ENCODE results near the gene C2CD2.
A peak's percentile ranks its signal among the peaks of the same experiment; 100 is the strongest.

The C2CD2 gene

GRCh38 chr21:41972511-41973205, 18.8 kb upstream of the C2CD2 start:
- in situ Hi-C loops (cut with HindIII; ENCODE audit: low pct_unique_long_range_greater_than_20kb, low sequenced_read_pairs): no loop called here
- peak in 1 of 2 experiments; percentile 40 for DNase-seq (ENCODE audit: low read depth in 1 of 2, low spot score in 1 of 2)
- TF ChIP-seq JUND (IDR thresholded peaks at IDR 0.05; ENCODE audit: low read depth): no peak

DNA sequence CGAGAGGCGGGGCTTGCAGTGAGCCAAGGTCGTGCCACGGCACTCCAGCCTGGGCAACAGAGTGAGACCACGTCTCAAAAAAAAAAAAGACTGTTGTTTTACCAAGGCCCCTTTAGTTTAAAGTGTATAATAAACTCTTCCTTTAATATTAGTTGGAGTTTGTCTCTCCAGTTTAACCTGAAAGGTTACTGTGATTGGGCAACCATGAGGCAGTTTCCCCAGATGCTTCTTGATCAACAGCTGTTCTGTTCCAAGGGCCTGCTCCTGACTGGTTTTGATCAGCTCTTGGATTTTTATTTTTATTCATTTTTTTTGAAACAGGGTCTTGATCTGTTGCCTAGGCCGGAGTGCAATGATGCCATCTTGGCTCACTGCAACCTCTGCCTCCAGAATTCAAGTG, 18.1 kb upstream of the C2CD2 start:
- in situ Hi-C loops (cut with HindIII; ENCODE audit: low pct_unique_long_range_greater_than_20kb, low sequenced_read_pairs): no loop called here
- no peak for TF ChIP-seq JUND (IDR thresholded peaks at IDR 0.05; ENCODE audit: low read depth)
- no peak for DNase-seq (ENCODE audit: low read depth in 1 of 2, low spot score in 1 of 2)

DNA sequence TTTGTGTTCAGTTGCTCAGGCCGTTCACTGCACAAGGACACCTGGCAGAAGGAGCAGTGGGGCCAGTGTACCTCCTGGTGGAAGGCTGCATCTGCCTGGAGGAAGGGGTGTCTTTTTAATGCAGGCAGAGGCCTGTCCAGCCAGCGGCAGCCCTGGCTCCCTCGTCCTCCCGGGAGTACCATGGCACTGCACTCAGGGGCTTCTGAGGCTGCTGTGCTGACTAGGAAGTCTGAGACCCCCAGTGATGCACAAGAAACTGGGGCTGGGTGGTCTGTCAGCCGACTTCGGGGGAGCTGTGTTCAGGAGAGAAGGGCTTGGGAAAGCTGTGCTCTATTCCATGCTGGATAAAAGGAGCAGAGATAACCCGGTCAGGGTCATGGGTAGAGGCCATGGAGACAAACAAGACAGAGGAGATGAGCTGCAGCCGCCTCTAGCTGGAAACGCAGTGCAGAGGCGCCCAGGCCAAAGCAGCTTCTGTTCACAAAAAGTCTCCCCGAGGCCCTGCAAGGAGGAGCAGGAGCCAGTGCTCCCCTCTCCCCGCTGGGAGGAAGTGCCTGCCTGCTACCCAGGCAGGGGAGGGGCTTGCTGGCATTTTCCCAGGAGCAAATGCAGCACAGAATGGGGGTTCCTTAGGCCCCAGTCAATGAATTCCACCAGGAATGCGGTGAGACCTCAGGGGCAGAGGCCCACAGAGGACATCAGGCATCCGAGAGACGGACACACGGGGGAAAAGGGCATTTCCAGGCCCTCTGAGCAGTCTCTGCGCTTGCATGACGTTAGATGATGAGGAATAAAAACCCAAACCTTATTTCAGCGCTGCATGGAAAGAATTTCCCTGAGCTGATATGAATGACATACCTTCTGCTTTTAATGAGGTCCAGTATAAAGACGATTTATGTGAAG, 17.2 kb upstream of the C2CD2 start:
- no peak for TF ChIP-seq JUND (IDR thresholded peaks at IDR 0.05; ENCODE audit: low read depth)
- DNase-seq (ENCODE audit: low read depth in 1 of 2, low spot score in 1 of 2): no peak
- in situ Hi-C loops (cut with HindIII; ENCODE audit: low pct_unique_long_range_greater_than_20kb, low sequenced_read_pairs): no loop called here

GRCh38 chr21:41970106-41970391, 16.2 kb upstream of the C2CD2 start:
- no peak for DNase-seq (ENCODE audit: low read depth in 1 of 2, low spot score in 1 of 2)
- in situ Hi-C loops (cut with HindIII; ENCODE audit: low pct_unique_long_range_greater_than_20kb, low sequenced_read_pairs): no loop called here
- TF ChIP-seq JUND (IDR thresholded peaks at IDR 0.05; ENCODE audit: low read depth): no peak

DNA sequence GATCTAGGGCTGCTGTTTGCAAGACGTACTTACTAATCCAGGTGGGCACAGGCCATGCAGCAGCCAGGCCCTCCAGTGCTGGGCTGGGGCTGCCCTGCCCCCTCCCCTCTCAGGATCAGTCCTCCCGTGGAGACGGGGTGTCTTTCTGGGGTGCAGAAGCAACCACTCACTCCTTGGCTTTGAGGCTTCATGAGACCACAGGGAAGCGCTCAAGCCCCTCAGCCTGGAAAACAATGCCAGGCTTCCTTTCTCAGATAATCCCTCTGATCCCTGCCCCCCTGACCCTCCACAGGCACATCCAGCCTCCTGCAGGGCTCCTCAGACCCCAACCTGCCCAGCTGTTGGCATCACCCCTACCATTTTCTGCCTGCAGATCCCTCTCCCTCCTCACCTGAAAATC, 13.9 kb upstream of the C2CD2 start:
- in situ Hi-C loops (cut with HindIII; ENCODE audit: low pct_unique_long_range_greater_than_20kb, low sequenced_read_pairs): no loop called here
- DNase-seq (ENCODE audit: low read depth in 1 of 2, low spot score in 1 of 2): no peak
- TF ChIP-seq JUND (IDR thresholded peaks at IDR 0.05; ENCODE audit: low read depth): no peak

DNA sequence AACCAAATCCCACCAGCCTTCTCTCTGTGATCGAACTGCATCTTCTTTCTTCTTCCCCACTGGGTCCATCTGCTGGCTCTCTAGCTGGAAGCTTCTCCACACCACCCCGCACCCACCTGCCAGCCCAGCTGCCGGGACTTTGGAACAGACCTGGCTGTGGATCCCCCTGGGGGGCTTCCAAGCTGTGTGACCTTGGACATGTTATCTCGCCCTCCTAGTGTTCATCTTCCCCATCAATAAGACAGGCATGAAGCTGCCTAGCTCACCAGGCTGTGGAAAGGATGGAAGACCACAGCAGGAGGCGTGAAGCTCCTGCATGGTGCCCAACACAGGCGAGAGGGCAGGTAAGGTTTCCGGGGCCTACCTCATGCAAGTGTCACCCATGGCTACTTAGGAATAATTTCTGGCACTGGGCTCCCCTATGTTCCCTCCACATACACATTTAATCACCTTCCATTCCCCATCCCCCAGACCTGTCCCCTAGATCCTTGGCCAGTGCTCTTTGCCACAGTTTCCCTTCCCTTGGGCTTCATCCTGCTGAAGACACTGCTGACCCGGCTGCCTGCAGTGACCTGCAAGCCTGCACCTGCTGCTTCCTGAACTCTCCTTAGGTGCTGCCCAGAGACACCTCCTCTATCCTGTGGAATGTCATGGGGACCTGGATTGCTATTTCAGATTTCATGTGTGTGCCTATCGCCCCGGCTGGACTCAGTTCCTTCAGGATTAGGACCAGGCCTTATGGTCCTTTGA, 13.2 kb upstream of the C2CD2 start:
- no peak for DNase-seq (ENCODE audit: low read depth in 1 of 2, low spot score in 1 of 2)
- TF ChIP-seq JUND (IDR thresholded peaks at IDR 0.05; ENCODE audit: low read depth): no peak
- in situ Hi-C loops (cut with HindIII; ENCODE audit: low pct_unique_long_range_greater_than_20kb, low sequenced_read_pairs): no loop called here

- no peak for TF ChIP-seq JUND (IDR thresholded peaks at IDR 0.05; ENCODE audit: low read depth)
- DNase-seq (ENCODE audit: low read depth in 1 of 2, low spot score in 1 of 2): no peak
- in situ Hi-C loops (cut with HindIII; ENCODE audit: low pct_unique_long_range_greater_than_20kb, low sequenced_read_pairs): no loop called here
These were observed 12.4 kb upstream of the C2CD2 start for GRCh38 chr21:41966041-41966833.

- TF ChIP-seq JUND (IDR thresholded peaks at IDR 0.05; ENCODE audit: low read depth): no peak
- in situ Hi-C loops (cut with HindIII; ENCODE audit: low pct_unique_long_range_greater_than_20kb, low sequenced_read_pairs): no loop called here
- no peak for DNase-seq (ENCODE audit: low read depth in 1 of 2, low spot score in 1 of 2)
These were observed 11.7 kb upstream of the C2CD2 start for GRCh38 chr21:41965461-41966013.

GRCh38 chr21:41965045-41965444, 11.2 kb upstream of the C2CD2 start:
- TF ChIP-seq JUND (IDR thresholded peaks at IDR 0.05; ENCODE audit: low read depth): no peak
- in situ Hi-C loops (cut with HindIII; ENCODE audit: low pct_unique_long_range_greater_than_20kb, low sequenced_read_pairs): no loop called here
- DNase-seq (ENCODE audit: low read depth in 1 of 2, low spot score in 1 of 2): no peak

GRCh38 chr21:41964171-41964570, 10.4 kb upstream of the C2CD2 start:
- in situ Hi-C loops (cut with HindIII; ENCODE audit: low pct_unique_long_range_greater_than_20kb, low sequenced_read_pairs): no loop called here
- TF ChIP-seq JUND (IDR thresholded peaks at IDR 0.05; ENCODE audit: low read depth): no peak

DNA sequence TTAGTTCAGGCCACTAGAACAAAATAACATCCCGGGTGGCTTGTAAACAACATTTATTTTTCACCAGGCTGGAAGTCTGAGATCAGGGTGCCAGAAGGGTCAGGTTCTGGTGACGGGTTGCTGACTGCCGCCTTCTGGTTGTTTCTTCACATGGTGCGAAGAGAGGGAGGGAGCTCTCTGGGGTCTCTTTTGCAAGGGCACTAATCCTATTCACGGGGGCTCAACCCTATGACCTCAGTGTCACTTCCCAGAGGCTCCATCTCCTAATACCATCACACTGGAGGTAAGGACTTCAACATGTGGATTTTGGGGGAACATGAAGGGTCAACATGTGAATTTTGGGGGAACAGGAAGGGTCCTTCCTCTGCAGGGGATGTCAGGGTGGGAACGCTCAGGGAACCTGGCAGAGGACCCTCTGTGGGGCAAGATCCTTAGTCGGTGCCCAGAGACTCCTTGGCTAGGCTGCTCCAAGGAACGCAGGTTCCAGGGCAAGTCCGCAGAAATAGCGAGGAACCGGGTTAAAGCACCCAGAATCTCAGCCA, 8.7 kb upstream of the C2CD2 start:
- no peak for TF ChIP-seq JUND (IDR thresholded peaks at IDR 0.05; ENCODE audit: low read depth)
- DNase-seq (ENCODE audit: low read depth in 1 of 2, low spot score in 1 of 2): no peak
- in situ Hi-C loops (cut with HindIII; ENCODE audit: low pct_unique_long_range_greater_than_20kb, low sequenced_read_pairs): no loop called here

More at GRCh38 chr21:41964171-41964570, 10.4 kb upstream of the C2CD2 start:
- DNase-seq (ENCODE audit: low read depth in 1 of 2, low spot score in 1 of 2): no peak

DNA sequence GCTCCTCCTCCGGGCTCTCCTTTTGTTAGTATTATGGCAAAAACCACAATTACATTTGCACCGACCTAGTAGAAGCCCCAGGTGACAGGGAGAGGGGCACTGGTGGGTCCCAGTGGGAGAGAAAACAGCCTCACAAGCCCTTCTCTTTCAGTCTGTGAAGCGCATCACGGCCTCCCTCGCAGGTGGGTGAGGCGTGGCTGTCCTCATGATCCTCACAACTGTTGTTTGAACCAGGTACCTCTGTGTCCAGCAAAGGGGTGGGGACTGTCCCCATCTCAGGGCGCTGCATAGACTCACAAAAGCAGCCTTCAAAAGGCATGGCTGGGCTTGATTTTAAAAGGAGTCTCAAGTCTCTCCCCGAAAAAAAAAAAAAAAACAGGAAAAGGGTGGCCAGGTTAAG, 7.9 kb upstream of the C2CD2 start:
- no peak for DNase-seq (ENCODE audit: low read depth in 1 of 2, low spot score in 1 of 2)
- TF ChIP-seq JUND (IDR thresholded peaks at IDR 0.05; ENCODE audit: low read depth): no peak
- in situ Hi-C loops (cut with HindIII; ENCODE audit: low pct_unique_long_range_greater_than_20kb, low sequenced_read_pairs): no loop called here

Measured in T47D (cell line).